A673 (cell line): ENCODE data around the gene SCYGR7. TPM values are rescaled to one million over a fixed set of nuclear protein-coding genes. Genes with fewer than 3 reads are reported as not detected.
"Not testable (repeated sequence)": the region's sequence is repeated elsewhere in the genome, so short reads cannot be mapped to it uniquely, and the experiment has no call there.

Experiments
- BruUV-seq: library from RNA; stranded (reverse); fragments of 400-500 nt; replicated peaks from 2 replicates; lab custom pipeline; 2021; lab: Mats Ljungman, UMichigan
- CTCF ChIA-PET: fragments of 300-600 bp; sonication (Branson Sonifier 250); formaldehyde crosslinking; loops from one replicate; lab custom pipeline; 2022; ENCODE audit warnings: antibody characterized with exemption; lab: Charles Lee
- POLR2A ChIA-PET: fragments of 300-600 bp; sonication (Branson Sonifier 250); formaldehyde crosslinking; loops from one replicate; lab custom pipeline; 2022; ENCODE audit warnings: antibody characterized with exemption; ENCODE audit not compliant: low non-redundant PET; lab: Charles Lee
- DNase-seq: peaks from one replicate; pipeline ENCODE4 v3.0.0-alpha.2; 2015; ENCODE audit warnings: low spot score
- H3K27ac ChIP-seq: fragments of 200-600 bp; sonication (generic); 2 replicates; pipeline ENCODE4 v1.5.1; 2016; ENCODE audit warnings: mixed run types, low read depth, mild to moderate bottlenecking, mixed read lengths, antibody characterized with exemption, low read length; ENCODE audit not compliant: poor library complexity, severe bottlenecking
- H3K27me3 ChIP-seq: fragments of 200-600 bp; sonication (generic); replicated peaks from 2 replicates; pipeline ENCODE4 v1.6.1; 2017; ENCODE audit warnings: mixed run types, low read depth, mild to moderate bottlenecking, mixed read lengths, antibody characterized with exemption, low read length; ENCODE audit not compliant: insufficient read depth, poor library complexity
- H3K36me3 ChIP-seq: fragments of 200-600 bp; sonication (generic); 2 replicates; pipeline ENCODE4 v1.6.1; 2016; ENCODE audit warnings: mixed run types, mild to moderate bottlenecking, mixed read lengths, antibody characterized with exemption, low read length; ENCODE audit not compliant: insufficient read depth, poor library complexity, severe bottlenecking
- H3K4me1 ChIP-seq: fragments of 200-600 bp; sonication (generic); 2 replicates; pipeline ENCODE4 v1.6.1; 2017; ENCODE audit warnings: mixed run types, mild to moderate bottlenecking, mixed read lengths, antibody characterized with exemption, low read length; ENCODE audit not compliant: insufficient read depth, poor library complexity, severe bottlenecking
- H3K4me3 ChIP-seq: fragments of 200-600 bp; sonication (generic); 2 replicates; pipeline ENCODE4 v1.5.1; 2016; ENCODE audit warnings: low read depth, mixed run types, mild to moderate bottlenecking, mixed read lengths, low read length; ENCODE audit not compliant: poor library complexity, severe bottlenecking
- H3K9me3 ChIP-seq: fragments of 200-600 bp; sonication (generic); 2 replicates; pipeline ENCODE4 v1.6.1; 2016; ENCODE audit warnings: mixed run types, low read depth, mild to moderate bottlenecking, mixed read lengths, antibody characterized with exemption, low read length; ENCODE audit not compliant: poor library complexity, severe bottlenecking
- EZH2 ChIP-seq: fragments of 200-600 bp; sonication (generic); IDR thresholded peaks from 2 replicates; pipeline ENCODE4 v1.6.1; 2017; ENCODE audit warnings: borderline replicate concordance, low read depth, mild to moderate bottlenecking, mixed read lengths, antibody characterized with exemption, low read length; ENCODE audit not compliant: poor library complexity, severe bottlenecking
- intact Hi-C: fragments of 100-400 bp; cut with micrococcal nuclease; formaldehyde crosslinking; loops from one replicate; pipeline ENCODE4 v1.10.0; 2022; ENCODE audit not compliant: unreplicated experiment
- total RNA-seq: library from RNA; stranded (reverse); gene quantifications from 2 replicates; pipeline ENCODE4 v1.2.3, GENCODE V29; 2021
- TF ChIP-seq, protein P1 (sequence below): fragments of 300-800, 200-600 bp; sonication (generic); conservative IDR thresholded peaks from 2 replicates; pipeline ENCODE4 v1.5.1; 2017; ENCODE audit warnings: low read depth, mild to moderate bottlenecking, antibody characterized with exemption, low read length, moderate library complexity, mixed read lengths

SCYGR7 gene
- total RNA-seq, 1 experiment from 2014 or later, result not detected

DNA sequence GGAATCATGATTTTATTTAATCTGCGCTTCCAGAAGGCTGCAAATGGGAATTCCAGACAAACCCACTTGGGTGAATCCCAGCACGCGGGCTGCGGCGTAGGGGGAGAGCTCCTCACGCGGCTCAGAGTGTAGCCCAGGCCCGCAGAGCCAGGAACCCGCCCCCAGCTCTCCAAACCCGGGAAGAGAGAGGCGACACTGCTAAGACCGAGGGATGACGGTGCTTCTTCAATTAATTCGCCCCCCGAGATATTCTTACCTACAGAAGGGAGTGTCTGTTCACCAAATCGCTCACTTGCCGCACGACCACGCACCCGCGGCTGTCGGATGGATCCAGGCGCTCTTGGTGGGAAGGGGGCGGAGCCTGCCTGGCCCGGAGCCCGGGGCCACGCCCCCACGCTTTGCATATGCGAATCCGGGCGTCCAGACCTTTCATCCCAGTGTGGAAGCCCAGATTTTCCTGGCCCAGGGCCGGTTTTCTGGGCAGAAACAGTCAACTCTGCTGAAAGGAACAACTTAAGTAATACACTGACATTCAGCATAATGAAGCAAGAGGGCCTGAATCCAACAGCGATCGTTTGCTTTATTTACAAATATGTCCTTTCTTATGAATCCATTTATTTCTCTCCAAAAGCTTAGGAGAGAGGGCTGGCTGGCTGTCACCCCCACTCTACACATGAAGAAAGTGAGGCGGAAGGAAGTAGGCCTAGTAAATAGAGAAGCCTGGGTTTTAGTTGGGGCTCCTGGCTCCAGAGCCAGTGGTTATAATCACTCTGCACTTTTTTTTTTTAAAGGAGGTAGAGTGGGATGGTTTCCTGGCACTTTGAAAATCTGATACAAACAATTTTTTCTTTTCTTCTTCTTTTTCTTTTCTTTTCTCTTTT lies 10.2 kb upstream of the SCYGR7 start, which contains the start of gene SLC19A3:
Gene SLC19A3 (minus strand): TSS at position 342 of the 881 bp plus-strand sequence. CDS start 15,710 bp downstream, outside the sequence.
- no peak for TF ChIP-seq EZH2
- TF ChIP-seq, protein P1, sequence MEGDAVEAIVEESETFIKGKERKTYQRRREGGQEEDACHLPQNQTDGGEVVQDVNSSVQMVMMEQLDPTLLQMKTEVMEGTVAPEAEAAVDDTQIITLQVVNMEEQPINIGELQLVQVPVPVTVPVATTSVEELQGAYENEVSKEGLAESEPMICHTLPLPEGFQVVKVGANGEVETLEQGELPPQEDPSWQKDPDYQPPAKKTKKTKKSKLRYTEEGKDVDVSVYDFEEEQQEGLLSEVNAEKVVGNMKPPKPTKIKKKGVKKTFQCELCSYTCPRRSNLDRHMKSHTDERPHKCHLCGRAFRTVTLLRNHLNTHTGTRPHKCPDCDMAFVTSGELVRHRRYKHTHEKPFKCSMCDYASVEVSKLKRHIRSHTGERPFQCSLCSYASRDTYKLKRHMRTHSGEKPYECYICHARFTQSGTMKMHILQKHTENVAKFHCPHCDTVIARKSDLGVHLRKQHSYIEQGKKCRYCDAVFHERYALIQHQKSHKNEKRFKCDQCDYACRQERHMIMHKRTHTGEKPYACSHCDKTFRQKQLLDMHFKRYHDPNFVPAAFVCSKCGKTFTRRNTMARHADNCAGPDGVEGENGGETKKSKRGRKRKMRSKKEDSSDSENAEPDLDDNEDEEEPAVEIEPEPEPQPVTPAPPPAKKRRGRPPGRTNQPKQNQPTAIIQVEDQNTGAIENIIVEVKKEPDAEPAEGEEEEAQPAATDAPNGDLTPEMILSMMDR, result no peak
- no peak within 1 kb of the TSS for H3K27ac ChIP-seq
- no peaks in the 10 kb centered on the region for H3K36me3 ChIP-seq
- BruUV-seq, result no TSS peak
- H3K9me3 ChIP-seq, result no peaks in the 10 kb centered on the region
- H3K4me1 ChIP-seq, result no peaks in the 10 kb centered on the region
- DNase-seq, result peak; percentile 83
- peak within 1 kb of the TSS; percentile 42 for H3K4me3 ChIP-seq
- intact Hi-C loops, result no loop called here
- ChIA-PET CTCF (no interaction called here), POLR2A (no interaction called here)
- H3K27me3 ChIP-seq, result no peaks in the 10 kb centered on the region

DNA sequence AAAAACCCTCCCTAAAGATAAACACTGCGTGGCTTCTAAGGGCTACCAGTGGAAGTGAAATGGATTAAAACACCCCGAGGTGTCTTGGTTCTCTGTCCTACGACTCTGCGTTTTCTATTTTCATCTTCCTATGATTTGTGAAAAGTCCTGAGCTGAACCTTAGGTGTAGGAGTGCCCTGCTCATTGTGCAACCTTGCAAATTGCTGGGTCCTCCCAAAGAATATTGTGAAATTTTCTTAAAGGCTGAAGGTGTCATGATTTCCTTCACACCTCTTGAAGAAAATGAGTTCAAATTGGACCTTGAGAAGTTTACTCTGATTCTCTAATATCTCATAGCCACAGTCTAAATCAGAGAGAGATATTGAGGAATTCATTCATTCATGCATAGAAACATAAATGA lies 8.5 kb upstream of the SCYGR7 start:
- no peak for TF ChIP-seq EZH2
- TF ChIP-seq, protein P1, result no peak
- Histone ChIP-seq H3K9me3 (no peaks in the 10 kb centered on the region), H3K36me3 (no peaks in the 10 kb centered on the region), H3K27ac (no peak overlapping the region), H3K4me1 (no peaks in the 10 kb centered on the region), H3K4me3 (no peak overlapping the region), H3K27me3 (no peaks in the 10 kb centered on the region)
- DNase-seq, result no peak
- ChIA-PET POLR2A (no interaction called here), CTCF (no interaction called here)
- BruUV-seq, result no TSS peak
- intact Hi-C loops, result no loop called here

- Histone ChIP-seq H3K36me3 (no peaks in the 10 kb centered on the region), H3K9me3 (no peaks in the 10 kb centered on the region), H3K27me3 (no peaks in the 10 kb centered on the region), H3K27ac (no peak overlapping the region), H3K4me3 (no peak overlapping the region), H3K4me1 (no peaks in the 10 kb centered on the region)
- BruUV-seq, result no TSS peak
- peak; percentile 12 for DNase-seq
- POLR2A ChIA-PET, result interaction anchor here (0.6 kb wide), 1 partner anchor 70 kb away, joined by 3 read pairs; no protein-coding TSS in a partner anchor
- TF ChIP-seq, protein P1, result no peak
- TF ChIP-seq EZH2, result no peak
- CTCF ChIA-PET, result no interaction called here
- intact Hi-C loops, result no loop called here
Measured at GRCh38 chr2:227720680-227721079, 7.5 kb upstream of the SCYGR7 start.

- intact Hi-C loops, POLR2A ChIA-PET, DNase-seq, H3K4me1 ChIP-seq, H3K27ac ChIP-seq, CTCF ChIA-PET, H3K4me3 ChIP-seq, H3K9me3 ChIP-seq, H3K27me3 ChIP-seq, BruUV-seq, H3K36me3 ChIP-seq: not testable (repeated sequence)
Measured at GRCh38 chr2:227722821-227723220, 5.3 kb upstream of the SCYGR7 start.
